Fibroblast of skin of left biceps (primary cell): ENCODE data around the gene DLK1.

ENCODE experiments used
- DNase-seq, 2 experiments: peaks; one replicate each; pipeline ENCODE4 v3.0.0-alpha.2; 2013; ENCODE audit warnings: low read depth in 2 of 2

DLK1 gene

DNA sequence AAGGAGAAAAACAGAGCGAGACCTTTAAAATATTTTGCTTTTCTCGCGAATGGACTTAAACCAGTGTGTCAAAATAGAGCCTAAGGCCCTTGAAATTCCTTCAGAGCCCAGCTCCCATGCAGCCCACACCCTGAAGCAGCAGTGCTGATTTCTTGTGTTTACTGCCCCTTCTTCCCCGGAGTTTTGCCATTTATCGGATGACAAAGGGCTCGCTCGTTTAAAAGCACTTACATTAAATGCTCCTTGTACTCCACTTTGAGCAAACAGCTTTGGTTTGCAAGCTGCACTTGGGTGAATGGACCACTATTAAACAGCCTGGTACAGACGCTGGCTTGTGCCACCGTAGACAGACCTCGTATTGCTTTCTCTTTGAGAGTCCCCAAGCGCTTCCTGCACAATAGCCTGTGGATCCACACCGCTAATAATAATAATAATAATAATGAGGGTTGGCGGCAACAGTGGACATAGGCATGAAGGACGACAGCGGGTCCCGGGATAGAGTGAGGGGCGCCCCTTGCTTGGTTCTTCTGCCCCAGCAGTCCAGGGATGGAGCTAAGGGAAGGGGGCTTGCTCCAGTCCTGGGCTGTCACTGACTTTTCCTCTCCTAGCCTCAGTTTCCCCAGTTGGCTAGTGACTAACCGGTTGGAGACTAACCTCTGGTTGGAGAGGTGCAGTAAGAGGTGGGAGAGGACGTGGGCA, 6.6 kb downstream of the DLK1 start:
- DNase-seq: no peak

GRCh38 chr14:100734031-100734990, 7.6 kb downstream of the DLK1 start:
- no peak for DNase-seq

GRCh38 chr14:100735271-100735670, 8.6 kb downstream of the DLK1 start:
- no peak for DNase-seq

DNA sequence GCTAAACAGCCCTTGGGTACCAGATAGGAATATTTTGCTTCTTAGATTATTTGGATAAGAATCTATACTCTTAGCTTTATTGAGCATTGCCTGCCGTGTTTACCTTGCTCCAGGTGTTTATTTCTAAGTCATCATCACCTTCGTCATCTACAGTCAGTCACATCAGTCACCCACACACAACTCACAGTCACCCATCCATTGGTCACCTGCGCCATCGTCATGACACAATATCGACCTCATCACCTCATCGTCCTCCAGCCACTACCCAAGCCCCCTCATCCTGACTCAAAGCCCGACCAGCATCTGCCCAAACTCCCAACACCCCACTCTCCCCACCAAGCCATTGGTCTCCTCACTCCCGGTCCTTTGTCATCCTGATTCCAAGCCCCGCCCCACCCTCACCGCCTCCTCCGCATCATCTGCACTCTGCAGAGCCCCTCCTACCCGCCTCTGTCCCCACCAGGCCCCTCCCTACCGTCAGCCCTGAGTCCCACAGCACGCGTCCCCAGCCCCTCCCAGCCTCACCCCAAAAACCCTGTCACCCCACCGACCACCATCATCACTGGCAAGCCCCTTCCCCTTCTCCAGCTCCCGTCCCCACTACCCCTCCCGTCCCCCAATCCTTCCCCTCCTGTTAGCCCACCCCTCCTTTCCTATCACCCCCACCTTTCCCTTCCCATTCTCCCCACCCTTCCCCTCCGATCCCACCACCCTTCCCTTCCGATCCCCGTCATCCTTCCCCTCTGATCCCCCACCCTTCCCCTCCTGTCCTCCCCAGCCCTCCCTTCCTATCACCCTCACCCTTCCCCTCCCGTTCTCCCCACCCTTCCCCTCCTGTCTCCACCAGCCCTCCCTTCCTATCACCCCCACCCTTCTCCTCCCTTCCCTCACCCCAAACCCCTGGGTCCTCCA, 9.8 kb downstream of the DLK1 start:
- DNase-seq: no peak

- no peak for DNase-seq
These were observed 10.8 kb downstream of the DLK1 start for GRCh38 chr14:100737526-100737925.

DNA sequence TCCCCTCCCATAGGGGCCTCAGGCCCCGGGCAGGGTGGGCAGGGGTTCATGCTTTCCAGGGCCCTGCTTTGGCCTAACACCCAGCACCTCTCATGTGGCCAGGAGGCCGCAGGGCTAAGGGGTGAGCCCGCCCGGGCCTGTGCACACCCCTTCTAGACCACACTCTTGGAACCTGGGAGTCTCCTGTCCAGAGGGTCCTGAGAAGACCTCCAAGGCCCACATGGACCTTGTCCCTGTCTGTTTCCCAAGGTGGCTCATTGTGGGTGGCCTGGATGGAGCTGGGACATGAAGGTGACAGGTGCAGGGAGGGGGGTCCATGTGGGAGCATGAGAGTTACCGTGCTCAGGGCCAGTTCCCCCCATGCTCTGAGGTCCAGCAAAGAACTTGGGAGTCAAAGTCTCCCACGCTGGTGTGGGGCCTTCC, 11.6 kb downstream of the DLK1 start:
- DNase-seq: no peak

GRCh38 chr14:100738704-100739131, 12.0 kb downstream of the DLK1 start:
- DNase-seq: no peak

GRCh38 chr14:100739306-100739705, 12.6 kb downstream of the DLK1 start:
- DNase-seq: no peak

GRCh38 chr14:100740196-100740825, 13.6 kb downstream of the DLK1 start:
- no peak for DNase-seq

- DNase-seq: no peak
These were observed 14.2 kb downstream of the DLK1 start for GRCh38 chr14:100740929-100741328.

DNA sequence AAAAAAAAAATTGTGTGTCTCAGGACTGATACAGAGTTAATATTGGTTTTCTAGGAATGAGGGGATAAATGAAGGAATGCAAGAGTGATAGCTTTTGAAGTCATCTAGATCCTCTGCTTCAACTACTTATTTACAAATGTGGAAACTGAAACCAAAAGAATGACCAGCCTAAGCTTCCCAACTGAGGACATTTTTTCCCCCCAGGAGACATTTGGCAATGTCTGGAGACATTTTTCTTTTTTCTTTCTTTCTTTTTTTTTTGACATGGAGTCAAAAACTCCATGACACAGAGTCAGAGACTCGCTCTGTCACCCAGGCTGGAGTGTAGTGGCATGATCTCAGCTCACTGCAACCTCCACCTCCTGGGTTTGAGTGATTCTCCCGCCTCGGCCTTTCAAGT, 15.3 kb downstream of the DLK1 start:
- DNase-seq: no peak

- DNase-seq: no peak
These were observed 19.6 kb downstream of the DLK1 start for GRCh38 chr14:100746326-100746725.

DNA sequence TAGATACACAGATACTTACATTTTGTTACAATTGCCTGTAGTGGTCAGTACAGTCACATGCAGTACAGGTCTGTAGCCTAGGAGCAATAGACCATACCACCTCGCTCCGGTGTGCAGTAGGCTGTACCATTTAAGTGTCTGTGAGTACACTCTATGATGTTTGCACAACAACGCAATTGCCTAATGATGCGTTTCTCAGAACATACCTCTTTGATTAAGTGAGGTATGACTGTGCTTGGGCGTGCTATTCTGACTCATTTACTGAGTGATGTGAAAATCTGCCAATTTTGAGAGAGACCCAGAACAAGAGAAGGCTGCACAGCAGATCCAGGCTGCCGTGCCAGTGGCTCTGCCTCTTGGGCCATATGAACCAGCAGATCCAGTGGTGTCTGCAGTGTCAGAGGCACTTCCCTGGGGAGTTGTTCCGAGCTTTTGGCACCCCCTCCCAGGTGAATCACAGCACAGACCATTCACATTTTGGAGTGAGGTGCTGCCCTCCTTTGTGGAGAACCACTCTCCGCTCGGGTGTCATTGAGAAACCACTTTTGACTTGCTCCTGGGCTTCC, 20.4 kb downstream of the DLK1 start:
- peak; percentile 92 to 93 for DNase-seq

- no peak for DNase-seq
These were observed 21.0 kb downstream of the DLK1 start for GRCh38 chr14:100747736-100748135.

DNA sequence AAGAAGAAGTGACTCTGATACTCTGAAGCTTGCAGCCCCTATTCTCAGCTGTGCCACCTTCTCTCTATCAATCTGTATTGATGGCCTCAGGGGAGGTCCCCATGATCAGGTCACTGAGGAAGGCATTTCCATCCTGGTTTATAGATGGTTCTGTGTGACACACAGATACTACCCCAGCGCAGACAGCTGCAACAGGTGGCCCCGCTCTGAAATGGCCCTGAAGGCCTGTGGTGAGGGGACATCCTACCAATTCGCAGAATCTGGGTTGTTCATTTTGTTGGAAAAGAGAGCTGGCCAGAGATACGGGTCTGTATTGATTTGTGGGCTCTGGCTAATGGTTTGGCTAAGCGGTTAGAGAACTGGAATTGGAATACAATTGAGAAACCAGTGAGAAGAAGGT, 21.7 kb downstream of the DLK1 start:
- no peak for DNase-seq

DNA sequence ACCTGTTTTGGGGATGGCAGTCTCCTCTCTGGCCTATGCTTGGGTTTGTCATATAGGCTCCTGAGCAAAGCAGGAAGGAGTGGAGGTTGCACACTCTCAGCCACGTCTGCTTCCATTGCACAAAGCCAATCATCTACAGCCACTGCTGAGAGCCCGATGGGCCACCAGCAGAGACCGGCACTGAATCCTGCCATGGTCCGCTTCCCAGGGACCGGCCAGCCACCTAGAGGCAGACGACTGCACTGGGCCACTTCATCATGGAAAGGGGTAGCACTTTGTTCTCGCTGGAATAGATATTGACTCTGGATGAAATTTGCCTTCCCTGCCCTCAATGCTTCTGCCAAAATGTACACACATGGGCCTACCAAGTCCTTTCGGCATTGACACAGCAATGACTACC, 22.3 kb downstream of the DLK1 start:
- DNase-seq: no peak

- no peak for DNase-seq
These were observed 23.4 kb downstream of the DLK1 start for GRCh38 chr14:100749967-100750597.

DNA sequence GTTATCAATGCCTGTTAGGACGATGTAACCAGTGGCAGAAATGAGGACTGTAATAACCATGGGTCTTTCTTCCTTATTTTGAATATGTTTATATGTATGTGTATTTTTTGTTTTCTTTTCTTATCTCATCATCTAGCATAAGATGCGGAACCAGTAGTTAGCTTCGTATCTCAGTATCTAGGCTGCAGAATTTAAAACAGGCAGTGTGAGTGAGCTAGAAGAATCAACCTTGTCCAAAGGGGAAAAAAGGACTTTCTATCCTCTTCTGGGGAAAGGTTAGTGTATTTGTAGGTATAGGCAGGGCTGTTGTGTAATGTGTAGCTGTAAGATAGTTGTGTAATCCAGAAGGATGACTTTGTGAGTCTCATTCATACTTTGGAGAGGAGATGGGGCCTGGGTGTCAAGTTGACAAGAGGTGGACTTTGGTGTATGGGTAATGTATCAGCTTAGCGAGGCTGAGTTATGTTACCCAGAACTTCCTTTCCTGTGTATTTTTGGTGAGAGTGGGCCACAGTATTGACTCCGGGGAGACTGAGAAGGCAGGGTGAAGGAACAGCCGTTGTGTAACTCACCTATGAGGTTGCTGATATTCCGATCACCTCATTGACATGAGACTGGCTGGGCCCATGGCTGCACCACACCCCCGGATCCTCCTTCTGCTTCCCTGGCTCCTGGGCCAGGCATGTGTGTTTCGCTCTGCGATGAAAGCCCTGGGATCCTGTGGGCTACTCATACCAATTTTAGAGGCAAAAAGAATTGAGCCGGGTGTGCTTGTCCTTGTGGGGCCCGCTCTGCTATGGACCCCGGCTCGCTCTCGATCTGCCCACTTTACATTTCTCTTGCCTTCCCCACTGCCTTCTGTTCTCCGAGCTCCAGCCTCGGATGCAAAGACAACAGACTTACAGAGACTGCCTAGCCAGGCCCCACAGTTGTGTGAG, 24.3 kb downstream of the DLK1 start:
- no peak for DNase-seq

GRCh38 chr14:100754020-100754419, 27.3 kb downstream of the DLK1 start:
- DNase-seq: no peak
